GM18498 (cell line): ENCODE data around the gene DKC1.
"Not testable (repeated sequence)": the region's sequence is repeated elsewhere in the genome, so short reads cannot be mapped to it uniquely, and the experiment has no call there.

ENCODE experiments used
- ATAC-seq: cut with Tn5 transposase; IDR thresholded peaks from one replicate; pipeline ENCODE4 v1.9.1; 2021; ENCODE audit warnings: mild to moderate bottlenecking, moderate library complexity; ENCODE audit not compliant: unreplicated experiment

Gene DKC1

GRCh38 chrX:154785716-154786115 is 23.1 kb downstream of the DKC1 start:
- no peak for ATAC-seq

DNA sequence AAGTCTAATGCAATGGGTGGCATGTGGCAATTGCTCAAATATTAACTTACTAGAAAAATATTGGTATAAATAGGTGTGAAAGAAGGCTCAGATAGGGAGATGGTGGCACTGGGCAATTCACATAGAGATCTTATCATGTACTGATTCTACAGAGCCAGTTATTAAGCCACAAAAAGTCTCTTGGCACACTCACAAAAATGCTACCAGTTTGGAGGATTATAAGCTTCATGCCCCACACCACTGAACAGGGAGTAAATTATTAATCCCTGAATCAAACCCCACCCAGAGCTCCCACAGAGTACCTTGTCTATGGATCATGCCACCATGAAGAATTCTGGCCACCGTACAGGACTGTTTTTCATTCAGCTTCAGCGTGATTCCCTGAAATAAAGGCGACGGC is 28.8 kb downstream of the DKC1 start:
- ATAC-seq: no peak

DNA sequence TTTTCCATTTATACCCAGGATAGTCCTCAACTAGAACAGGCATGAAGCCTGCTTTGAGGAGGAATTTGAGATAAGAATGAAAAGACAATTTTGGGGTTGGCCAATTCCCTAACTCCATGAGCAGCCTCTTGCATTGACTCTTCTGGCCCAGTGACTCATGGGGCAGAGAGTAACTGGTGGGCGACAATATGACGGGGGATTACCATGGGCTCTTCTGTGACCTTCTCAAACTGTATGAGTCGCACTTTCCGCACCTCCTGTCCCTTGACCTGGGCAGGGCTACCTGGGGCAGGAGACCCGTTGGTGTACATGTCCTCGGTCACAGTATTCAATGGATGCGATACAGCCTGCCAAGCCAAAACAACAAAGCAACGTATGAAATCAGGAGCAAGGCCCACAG is 29.3 kb downstream of the DKC1 start:
- ATAC-seq: no peak

DNA sequence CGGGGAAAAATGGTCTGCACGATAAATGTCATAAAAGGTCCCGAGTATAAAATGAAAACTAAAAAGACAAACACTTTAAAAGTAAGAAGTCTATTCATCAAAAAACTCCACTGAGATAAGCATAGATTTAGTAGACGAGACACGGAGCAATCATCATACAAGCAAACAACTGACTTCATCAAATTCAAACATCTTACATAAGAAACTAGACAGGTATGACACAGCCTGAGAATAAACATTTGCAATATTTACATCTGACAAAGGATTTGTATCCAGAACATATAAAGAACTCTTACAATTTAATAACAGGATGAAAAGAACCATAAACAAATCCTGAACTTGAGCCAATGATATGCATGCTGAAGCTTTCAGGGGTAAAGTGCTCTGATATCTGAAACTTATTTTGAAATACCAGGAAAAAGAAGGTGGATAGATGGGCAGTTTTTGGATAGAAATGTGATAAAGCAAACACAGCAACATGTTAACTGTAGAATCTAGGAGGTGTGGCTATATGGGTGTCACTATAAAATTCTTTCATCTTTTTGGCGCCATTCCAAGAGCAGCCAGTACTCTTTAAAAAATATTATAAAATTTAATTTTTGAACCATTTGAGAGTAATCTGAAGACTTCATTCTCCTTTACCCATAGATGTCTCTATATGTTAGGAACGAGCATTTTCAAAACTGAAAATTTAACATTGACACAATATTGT is 30.6 kb downstream of the DKC1 start:
- ATAC-seq: no peak

GRCh38 chrX:154795016-154795415 is 32.4 kb downstream of the DKC1 start:
- no peak for ATAC-seq

DNA sequence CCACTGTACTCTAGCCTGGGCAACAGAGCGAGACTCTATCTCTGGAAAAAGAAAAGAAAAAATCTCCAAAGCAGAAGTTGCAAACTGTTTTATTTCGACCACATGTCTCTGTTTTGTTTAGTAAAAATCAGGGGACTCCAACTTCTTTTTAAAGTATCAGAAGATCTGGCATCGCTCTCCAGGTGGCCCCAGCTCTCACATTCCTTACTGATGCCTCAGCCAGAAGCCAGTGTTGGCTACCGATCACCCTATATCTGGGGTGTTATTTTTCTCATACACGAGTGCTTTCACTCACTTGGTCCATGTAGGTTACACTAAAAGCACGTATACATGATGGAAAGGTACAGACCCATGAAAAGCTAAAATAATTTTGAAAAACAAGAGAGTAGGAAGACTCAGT is 34.3 kb downstream of the DKC1 start:
- no peak for ATAC-seq

DNA sequence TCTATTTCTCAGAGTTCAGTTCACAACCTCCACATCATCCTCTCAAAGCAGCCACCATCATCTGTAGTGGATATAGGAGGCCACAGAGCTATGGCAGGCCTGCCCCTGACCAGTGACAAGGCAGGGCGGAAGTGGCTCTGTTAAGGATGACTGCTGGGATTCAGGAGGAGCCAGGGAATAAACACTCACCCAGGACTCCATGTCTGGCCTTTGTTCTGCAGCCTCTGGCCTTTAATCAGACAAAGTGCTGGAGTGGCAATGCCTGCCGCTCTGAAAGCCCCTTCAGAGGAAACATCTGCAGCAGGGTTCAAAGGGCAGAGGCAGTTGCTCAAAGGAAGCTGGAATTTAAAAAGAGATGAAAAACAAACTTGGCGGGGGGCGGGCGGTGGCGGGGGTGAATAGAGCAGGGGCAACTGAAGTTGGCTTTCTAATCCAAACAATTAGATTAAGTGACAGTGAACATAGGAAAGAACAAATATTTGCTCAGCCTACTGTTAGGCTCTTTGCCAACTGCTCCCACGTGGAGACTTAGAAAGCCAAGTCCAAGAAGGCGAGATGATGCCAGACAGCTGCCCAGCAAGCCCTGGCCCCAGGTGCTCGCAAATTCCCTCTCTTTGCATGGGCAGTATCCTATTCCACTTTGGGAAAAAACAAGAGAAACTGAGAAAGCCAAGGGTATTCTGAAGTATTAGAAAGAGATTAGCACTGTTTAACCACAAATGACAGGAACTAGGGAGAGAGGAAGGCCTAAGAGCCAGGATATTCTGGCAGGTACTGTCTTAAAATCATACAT is 37.1 kb downstream of the DKC1 start:
- ATAC-seq: no peak

- no peak for ATAC-seq
These were observed 38.0 kb downstream of the DKC1 start for GRCh38 chrX:154800478-154801210.

DNA sequence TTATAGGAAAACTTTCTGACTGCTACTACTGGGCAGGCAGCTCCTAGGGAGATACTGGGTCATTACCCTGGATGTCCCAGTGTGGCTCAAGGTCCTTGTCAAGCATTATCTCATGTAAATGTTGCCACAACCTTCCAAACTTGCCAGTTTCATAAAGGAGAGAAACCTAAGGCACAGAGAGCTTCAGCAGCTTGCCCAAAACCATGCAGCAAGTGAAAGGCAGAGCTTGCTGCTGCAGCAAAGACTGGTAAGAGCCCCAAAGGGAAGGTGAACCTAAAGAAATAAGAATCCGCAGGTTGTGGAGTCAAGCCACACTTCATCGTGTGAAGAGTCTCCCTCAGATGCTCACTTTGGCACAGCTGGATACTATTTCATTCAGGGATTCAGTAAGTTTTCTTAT is 40.3 kb downstream of the DKC1 start:
- no peak for ATAC-seq

DNA sequence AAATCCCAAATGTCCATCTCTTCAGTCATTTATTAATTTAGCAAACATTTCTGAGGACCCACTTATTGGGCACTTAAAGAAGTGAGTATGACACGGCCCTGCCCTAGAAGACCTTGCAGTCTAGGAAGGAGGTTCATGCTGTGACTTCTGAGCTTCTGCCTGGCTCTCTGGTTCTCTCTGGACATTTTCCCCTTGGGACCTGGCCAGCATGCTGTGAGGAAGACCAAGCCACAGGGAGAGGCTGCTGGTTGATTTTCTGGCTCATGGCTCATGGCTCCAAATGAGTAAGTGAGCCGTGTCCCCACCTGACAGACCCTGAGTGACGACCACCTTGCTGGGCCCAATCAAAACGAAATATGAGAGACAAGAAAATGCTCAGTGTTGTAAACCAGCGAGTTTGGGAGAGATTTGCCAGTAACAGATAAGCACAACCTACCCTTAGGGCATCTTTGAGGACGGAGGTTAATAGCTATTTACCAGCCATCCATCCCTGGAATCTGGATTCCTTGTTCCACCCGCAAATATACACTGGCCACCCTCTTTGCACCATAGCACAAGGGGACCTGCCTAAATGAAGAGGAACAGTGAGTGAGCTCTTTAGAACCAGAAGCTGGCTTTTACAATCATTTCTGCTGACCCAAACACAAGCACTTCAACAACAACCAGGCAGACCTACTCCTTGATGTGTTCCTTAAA is 41.7 kb downstream of the DKC1 start:
- ATAC-seq: no peak

GRCh38 chrX:154804957-154805695 is 42.5 kb downstream of the DKC1 start, which contains the start of gene MPP1:
Gene MPP1, minus strand, starts transcription at chrX:154805485. Its CDS starts 112 bp downstream, at chrX:154805373.
- peak; percentile 99 for ATAC-seq

GRCh38 chrX:154805696-154806091 is 43.0 kb downstream of the DKC1 start:
- ATAC-seq: no peak

GRCh38 chrX:154806837-154807501 is 44.3 kb downstream of the DKC1 start:
- ATAC-seq: no peak

- no peak for ATAC-seq
These were observed 47.4 kb downstream of the DKC1 start for GRCh38 chrX:154809939-154810665.

- no peak for ATAC-seq
These were observed 49.9 kb downstream of the DKC1 start for GRCh38 chrX:154812341-154813101.

DNA sequence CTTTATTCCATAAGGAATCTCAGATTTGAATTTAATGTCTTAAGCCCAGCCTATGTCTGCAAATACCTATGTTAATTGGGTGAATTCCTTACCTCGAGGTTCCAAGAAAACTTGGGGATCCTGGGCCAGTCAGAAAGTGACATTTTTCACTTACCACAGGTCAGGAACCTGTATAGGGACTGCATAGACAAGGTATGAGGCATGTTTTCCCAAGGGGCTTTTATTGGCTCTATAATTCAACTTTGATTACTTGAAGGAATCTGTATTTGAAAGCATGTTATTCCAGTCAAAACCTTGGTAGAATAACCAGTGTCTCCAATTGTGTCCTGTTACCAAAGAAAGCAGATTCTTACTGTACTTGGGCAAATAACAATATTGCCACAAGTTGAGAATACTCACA is 51.1 kb downstream of the DKC1 start:
- no peak for ATAC-seq

- no peak for ATAC-seq
These were observed 52.7 kb downstream of the DKC1 start for GRCh38 chrX:154815274-154815818.

DNA sequence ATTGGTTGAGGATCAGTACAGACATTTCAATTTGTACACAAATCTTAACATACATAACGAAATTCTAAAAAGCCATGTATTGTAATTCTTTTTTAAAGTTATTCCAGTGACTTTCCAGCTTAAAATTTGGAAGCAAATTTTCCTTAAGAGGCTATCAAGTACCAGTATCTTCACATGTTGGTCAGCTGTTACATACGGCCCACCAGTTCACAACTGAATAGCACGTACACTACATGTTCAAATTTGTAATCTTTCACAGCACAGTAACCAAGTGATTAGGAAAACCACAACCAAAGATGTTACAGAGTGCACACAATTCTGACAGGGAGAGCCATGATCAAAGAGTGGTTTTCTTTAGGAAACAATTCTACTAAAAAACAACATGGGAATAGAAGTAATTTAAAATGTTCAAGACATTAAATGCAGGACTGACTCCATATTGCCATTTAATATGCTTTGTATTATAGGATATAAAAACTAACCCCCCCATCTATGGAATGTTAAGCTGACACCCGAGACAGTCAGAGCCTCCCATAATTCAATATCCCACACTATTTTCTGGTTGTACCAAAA is 53.7 kb downstream of the DKC1 start:
- not testable (repeated sequence) for ATAC-seq
